Head of caudate nucleus (tissue), 42 donors: ENCODE data around the gene PSD2.
A peak's percentile ranks its signal among the peaks of the same experiment; 100 is the strongest.

ENCODE experiments used
- DNase-seq, 42 donors: peaks; one replicate each; pipeline versions ENCODE4 v3.0.0 to v3.0.0-alpha.2; 2020 to 2021; ENCODE audit warnings: mixed read lengths in 7 of 42
- intact Hi-C: fragments of 100-400 bp; cut with DNase I; formaldehyde crosslinking; loops from one replicate; pipeline ENCODE4 v1.15.0; 2022

Gene PSD2

DNA sequence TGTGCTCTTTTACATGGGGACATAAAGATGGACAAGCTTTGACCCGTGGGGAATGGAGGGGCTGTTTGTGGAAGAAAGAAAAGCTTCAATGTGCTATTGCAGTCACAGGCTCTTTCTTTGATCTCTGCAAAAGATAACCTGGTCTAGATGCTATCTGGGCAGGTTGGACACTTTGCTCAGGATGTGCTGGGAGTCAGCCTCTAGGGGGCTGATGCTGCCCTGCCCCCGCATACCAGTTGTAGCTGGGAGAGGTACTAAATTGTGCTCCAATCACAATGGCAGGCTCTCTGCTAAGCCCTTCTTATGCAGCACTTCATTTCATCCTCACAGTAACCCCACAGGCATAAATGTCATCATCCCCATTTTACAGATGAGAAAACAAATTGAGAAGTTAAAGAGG is 67.2 kb downstream of the PSD2 start:
- intact Hi-C loops: loop anchor here (5.0 kb wide), 1 partner anchor 76 kb away; no protein-coding TSS in a partner anchor
- no peak for DNase-seq

DNA sequence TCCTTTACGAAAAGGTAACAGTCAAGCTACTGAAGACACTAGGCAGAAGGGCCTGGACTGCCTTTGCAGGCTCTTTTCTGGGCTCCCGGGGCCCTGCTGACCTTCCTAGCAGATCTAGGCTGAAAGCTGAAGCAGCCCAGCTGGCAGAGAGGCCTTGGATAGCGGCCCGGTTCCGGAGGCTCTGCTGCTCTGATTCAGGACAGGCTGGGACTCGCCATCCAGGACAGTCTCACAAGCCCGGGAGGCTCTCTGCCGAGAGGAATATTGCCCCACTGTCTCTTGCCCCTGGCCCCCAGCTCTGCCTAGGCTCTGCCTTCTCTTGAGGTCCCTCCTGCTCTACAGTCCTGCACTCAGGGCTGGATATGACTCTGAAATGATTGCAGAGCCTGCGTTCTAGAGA is 67.8 kb downstream of the PSD2 start:
- intact Hi-C loops: loop anchor here (5.0 kb wide), 1 partner anchor 76 kb away; no protein-coding TSS in a partner anchor

DNA sequence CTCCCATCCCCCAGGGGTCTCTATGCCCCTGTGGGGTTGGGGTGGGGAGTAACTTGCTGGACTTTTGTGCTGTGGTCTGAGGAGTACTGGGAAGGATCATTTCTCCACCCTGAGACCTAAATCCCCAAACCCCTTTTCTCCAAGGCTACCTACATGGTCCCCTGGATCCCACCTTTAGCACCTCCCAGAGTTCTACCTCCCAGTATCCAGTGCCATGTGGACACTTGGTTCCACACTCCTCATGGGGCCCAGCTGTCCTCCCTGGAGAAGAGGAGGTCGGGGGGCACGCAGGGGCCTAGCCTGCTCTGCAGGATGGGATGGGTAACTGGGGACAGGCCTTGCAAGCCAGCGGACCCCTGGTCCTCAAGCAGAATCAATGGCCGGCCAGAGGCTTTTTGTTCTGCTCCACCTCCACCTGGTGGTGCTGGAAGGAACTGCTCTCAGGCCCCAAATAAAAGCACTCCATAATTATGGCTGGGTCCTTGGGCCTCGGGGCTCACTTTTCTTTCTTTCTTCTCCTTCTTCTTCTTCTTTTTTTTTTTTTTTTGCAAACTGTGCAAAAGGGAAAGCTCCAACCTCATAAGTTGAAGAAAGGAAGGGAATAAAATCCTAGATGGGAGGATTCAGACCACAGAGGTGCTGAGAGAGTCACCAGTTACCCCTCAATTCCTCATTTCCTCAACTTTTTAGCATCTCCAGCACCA is 68.4 kb downstream of the PSD2 start:
- DNase-seq: peak; percentile 48 to 93 (median 80)
- intact Hi-C loops: loop anchor here (5.0 kb wide), 1 partner anchor 77 kb away; no protein-coding TSS in a partner anchor

More for the DNA sequence above, 67.8 kb downstream of the PSD2 start:
- DNase-seq: peak; percentile 66 to 94 (median 86)

GRCh38 chr5:139864716-139865483 is 69.3 kb downstream of the PSD2 start:
- no peak for DNase-seq
- intact Hi-C loops: loop anchor here (5.0 kb wide), 1 partner anchor 78 kb away; no protein-coding TSS in a partner anchor

DNA sequence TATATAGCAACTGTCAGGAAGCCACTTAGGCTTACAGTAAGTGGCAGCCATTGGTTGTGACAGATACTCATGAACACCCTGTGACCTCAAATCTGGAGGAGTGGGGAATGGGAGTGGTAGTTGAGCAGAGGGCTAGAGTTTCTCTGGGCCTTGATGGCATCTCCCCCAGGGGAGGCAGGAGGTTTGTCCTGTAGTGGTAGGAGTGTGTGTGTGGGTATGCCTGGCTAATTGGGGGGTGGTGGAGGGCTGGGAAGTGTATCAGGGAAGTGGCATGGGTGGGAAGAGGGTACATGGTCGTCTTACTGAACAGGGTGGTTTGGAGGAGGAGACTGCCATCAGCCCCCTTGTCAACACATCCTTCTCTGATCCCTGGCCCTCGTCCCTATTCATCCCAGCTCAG is 71.5 kb downstream of the PSD2 start:
- intact Hi-C loops: no loop called here
- no peak for DNase-seq

- intact Hi-C loops: no loop called here
- DNase-seq: no peak
Measured at GRCh38 chr5:139867581-139867980, 72.0 kb downstream of the PSD2 start.

DNA sequence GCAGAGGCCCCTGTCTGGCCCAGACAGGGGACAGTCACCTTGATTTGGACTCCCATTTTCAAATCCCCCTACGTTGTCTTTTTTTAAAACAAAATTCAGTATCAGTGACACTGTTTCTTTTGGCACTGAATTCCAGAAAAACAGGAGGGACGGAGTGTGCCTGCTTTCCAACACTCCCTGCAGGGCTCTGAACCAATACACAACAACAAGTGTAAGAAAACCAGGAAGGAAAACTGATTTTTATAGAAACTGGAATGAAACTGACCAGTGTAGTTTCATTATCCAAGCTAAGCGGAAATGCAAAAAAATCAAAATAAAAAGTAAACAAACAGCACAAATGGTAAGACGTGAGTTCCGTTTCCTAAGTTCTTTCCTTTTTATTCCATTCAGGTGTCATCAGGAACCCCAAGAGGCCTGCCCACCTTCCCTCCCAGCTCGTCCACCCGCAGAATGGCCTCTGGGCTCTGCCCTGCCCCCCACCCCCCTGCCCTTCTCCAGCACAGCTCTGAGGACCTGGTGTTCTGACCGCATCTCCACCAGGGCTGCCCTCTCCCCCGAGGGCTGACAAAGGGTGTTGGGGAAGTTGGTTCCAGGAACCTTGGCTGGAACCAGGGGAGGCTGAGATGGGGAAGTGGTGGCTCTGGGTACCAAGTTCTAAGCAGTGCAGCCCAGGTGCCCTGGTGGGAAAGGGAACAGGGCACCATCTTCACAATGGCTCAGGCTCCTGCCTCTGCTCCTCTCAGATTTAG is 73.6 kb downstream of the PSD2 start:
- intact Hi-C loops: no loop called here
- DNase-seq: peak in 12 of 42 donors; percentile 15 to 45 (median 28)

GRCh38 chr5:139870677-139871076 is 75.1 kb downstream of the PSD2 start:
- intact Hi-C loops: loop anchor here (10.0 kb wide), 1 partner anchor 94 kb away; no protein-coding TSS in a partner anchor
- no peak for DNase-seq

DNA sequence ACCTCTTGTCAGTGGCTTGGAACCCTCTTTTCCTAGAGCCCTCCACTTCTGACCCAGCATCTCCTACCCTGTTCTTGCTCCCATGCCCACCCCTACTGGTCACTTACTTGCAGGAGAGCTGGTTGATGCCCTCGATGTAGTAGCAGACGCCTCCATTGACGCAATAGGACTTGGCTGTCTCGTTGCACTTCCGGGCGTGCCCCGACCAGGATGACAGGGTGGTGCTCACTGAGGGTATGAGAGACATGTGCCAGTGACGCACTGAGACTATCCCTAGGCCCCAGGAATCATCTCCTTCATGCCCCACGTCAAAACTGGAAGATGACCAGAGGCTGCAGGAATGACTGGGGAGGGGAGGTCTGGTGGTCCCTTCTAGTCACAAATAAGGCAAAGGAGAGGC is 76.0 kb downstream of the PSD2 start:
- intact Hi-C loops: loop anchor here (10.0 kb wide), 1 partner anchor 93 kb away; no protein-coding TSS in a partner anchor
- no peak for DNase-seq

- DNase-seq: no peak
- intact Hi-C loops: loop anchor here (10.0 kb wide), 1 partner anchor 93 kb away; no protein-coding TSS in a partner anchor
Measured at GRCh38 chr5:139872052-139872766, 76.6 kb downstream of the PSD2 start.

GRCh38 chr5:139872851-139873794 is 77.5 kb downstream of the PSD2 start:
- intact Hi-C loops: loop anchor here (10.0 kb wide), 1 partner anchor 92 kb away; no protein-coding TSS in a partner anchor
- DNase-seq: no peak

GRCh38 chr5:139875957-139876356 is 80.3 kb downstream of the PSD2 start:
- DNase-seq: no peak
- intact Hi-C loops: loop anchor here (10.0 kb wide), 1 partner anchor 89 kb away; no protein-coding TSS in a partner anchor

GRCh38 chr5:139877129-139877597 is 81.6 kb downstream of the PSD2 start:
- no peak for DNase-seq
- intact Hi-C loops: loop anchor here (10.0 kb wide), 1 partner anchor 88 kb away; no protein-coding TSS in a partner anchor

GRCh38 chr5:139878093-139878492 is 82.5 kb downstream of the PSD2 start:
- DNase-seq: peak in 2 of 42 donors; percentile 22 to 30

GRCh38 chr5:139880416-139881142 is 85.0 kb downstream of the PSD2 start:
- intact Hi-C loops: no loop called here
- DNase-seq: no peak

More at GRCh38 chr5:139878093-139878492, 82.5 kb downstream of the PSD2 start:
- intact Hi-C loops: loop anchor here (10.0 kb wide), 1 partner anchor 87 kb away; no protein-coding TSS in a partner anchor

- DNase-seq: no peak
- intact Hi-C loops: no loop called here
Measured at GRCh38 chr5:139881143-139881733, 85.6 kb downstream of the PSD2 start.
